Measurements from ENCODE around the gene ZNF200.

DNA sequence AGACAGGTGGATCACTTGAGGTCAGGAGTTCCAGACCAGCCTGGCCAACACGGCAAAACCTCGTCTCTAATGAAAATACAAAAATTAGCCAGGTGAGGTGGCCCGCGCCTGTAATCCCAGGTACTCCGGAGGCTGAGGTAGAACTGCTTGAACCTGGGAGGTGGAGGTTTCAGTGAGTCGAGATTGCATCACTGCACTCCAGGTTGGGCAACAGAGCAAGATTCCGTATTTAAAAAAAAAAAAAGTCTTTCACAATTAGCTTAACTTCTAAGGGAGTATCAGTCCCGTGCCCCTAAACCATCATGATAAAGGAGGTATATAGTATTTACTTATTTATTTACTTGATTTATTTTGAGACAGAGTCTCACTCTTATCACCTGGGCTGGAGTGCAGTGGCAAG lies 24.9 kb upstream of the ZNF200 start:
- TF ChIP-seq, protein P1, sequence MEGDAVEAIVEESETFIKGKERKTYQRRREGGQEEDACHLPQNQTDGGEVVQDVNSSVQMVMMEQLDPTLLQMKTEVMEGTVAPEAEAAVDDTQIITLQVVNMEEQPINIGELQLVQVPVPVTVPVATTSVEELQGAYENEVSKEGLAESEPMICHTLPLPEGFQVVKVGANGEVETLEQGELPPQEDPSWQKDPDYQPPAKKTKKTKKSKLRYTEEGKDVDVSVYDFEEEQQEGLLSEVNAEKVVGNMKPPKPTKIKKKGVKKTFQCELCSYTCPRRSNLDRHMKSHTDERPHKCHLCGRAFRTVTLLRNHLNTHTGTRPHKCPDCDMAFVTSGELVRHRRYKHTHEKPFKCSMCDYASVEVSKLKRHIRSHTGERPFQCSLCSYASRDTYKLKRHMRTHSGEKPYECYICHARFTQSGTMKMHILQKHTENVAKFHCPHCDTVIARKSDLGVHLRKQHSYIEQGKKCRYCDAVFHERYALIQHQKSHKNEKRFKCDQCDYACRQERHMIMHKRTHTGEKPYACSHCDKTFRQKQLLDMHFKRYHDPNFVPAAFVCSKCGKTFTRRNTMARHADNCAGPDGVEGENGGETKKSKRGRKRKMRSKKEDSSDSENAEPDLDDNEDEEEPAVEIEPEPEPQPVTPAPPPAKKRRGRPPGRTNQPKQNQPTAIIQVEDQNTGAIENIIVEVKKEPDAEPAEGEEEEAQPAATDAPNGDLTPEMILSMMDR (conservative IDR thresholded peaks at IDR 0.05; ENCODE audit: low read length), result no peak
- TF ChIP-seq EZH2phosphoT487 (IDR thresholded peaks at IDR 0.05; ENCODE audit: borderline replicate concordance), result no peak
